Measurements from ENCODE around the gene MOB3B.
"Not testable (repeated sequence)": the region's sequence is repeated elsewhere in the genome, so short reads cannot be mapped to it uniquely, and the experiment has no call there.

MOB3B gene

DNA sequence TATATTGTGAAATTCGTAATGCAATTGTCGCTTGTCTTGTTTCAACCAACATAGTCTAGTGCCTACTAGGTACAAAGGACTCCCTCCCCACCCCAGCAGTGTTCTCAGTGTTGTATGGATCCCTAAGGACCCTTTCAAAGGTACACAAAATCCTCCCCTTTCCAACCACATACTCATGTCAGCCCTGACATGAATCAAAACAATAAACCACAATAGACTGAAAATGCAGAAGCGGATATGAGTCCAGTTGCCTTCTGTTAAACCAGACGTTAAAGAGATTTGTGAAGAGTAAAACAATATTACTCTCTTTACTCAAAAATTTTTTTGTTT lies 87.9 kb downstream of the MOB3B start:
- no peak for FAIRE-seq

DNA sequence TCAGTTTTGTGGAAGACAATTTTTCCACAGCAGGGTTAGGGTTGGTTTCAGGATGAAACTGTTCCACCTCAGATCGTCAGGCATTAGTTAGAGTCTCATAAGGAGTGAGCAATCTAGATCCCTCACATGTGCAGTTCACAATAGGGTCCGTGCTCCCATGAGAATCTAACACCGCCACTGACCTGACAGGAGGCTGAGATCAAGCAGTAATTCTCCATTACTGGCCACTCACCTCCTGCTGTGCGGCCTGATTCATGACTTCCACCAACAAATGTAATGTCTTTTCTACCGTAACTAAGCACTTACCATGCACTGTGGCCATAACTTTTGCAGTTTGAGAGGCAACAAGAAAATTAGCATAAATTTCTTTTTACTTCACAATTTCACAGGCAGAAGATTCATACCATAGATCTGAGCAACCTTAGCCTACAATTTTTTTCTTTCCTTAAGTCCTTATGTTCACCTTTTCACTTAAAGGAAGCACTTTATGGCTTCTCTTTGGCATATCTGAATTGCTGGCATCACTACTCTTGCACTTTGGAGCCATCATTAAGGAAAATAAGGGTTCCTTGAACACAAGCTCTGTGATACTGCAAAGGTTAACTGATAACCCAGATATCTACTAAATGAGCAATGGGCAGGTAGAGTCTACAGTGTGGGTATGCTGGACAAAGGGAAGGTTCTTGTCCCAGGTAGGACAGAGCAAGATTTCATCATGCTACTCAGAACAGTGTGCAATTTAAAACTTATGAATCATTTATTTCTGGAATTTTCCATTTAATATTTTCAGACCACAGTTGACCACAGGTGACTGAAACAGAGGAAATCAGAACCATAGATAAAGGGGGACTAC lies 88.5 kb downstream of the MOB3B start:
- FAIRE-seq, result no peak

DNA sequence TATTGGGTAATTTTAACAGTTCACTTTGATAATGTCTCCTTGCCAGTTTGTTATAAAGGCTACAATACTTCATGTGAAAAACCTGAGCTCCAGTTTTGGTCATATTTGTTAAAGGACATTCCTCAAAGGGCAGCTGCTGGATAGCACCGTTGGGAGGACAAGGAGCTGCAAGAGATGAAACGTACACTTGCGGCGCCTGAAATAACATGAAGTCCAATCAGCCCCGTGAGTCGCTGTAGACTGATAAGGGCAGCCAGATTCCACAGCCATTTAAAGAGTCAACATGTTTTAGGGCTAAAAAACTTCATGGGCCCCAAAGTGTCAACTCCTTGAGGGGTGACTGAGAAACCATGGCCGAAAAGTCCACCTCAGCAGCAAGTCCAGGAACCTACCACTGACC lies 91.1 kb downstream of the MOB3B start:
- FAIRE-seq, result no peak

DNA sequence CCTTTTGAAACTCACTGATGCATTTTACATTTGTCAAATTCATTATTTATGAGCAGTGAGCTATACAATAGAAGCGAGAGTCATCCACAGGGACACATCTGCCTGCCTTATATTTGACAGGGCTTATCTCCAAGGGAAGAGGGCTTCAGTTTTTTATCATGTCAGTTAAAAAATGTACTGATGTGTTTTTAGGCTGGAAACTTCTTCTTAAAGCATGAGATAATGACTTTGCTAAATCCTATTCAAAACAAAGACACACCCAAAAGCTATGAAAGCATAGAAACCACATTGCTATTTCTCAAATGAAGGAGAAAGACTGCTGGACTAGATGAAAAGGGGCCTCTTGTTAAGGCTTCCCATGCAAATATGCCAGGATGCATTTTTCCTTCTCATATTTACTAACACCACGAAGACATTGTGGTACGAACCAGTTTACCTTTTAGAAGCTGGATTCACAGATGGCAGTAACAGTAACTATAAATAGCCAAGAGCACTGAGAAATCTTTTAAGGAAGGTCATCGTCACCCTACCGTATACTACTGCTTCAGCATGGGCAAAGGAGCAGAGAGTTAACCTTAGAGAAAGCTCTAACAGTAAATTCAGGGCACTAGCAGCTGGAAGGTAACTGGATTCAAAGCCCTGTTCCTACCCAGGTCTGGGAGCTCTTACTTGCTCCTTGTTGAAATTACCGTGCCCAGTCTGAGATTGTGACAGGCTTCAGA lies 91.8 kb downstream of the MOB3B start:
- FAIRE-seq, result no peak

DNA sequence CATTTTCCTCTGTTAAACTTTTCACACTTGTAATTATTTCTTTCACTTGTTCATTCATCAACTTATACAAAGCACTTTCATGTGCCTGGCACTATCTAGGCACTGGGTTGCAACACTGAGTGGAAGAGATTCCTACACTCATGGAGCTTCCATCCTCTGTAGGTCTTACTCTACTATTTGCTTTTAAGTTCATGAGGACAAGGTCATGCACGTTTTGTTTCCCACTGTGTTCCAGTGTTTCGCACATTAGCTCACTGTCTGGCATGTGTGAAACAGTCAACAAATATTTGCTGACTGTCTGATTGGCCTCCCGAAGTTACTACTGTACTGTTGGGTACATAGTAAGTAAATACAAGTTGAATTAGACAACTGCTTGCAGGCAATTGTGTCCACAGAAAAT lies 93.4 kb downstream of the MOB3B start:
- FAIRE-seq, result no peak

DNA sequence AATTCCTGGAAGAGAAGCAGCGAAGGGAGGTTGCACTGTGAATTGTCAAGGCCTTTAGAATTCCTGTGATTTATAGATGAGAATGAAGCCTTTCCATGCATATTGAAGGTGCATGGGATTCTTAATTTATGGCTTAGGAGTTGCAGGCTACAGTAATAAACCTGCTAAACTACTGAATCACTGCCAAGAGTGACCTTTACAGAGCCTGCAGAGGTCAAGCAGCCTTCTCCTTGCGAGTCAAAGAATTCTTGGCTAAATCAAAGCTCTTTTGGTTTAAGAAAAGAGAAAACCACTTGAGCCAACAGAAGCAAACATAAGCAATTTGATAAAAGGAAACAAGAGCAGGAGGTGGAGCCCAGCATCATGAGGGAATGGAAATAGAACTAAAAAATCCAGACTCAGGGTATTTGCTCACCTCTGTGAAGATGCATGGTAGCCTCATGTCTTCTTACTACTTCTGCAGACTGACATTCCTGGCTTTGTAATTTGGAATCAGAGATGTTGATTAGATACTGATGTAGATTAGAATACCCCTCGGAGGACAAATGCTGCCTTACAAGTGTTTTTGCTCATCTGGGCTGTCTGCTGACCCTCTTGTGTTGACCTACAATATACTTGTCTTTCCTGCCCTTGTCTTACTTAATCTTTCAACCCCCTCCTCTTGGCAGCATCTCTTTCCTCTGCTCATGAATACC lies 95.8 kb downstream of the MOB3B start:
- no peak for FAIRE-seq

DNA sequence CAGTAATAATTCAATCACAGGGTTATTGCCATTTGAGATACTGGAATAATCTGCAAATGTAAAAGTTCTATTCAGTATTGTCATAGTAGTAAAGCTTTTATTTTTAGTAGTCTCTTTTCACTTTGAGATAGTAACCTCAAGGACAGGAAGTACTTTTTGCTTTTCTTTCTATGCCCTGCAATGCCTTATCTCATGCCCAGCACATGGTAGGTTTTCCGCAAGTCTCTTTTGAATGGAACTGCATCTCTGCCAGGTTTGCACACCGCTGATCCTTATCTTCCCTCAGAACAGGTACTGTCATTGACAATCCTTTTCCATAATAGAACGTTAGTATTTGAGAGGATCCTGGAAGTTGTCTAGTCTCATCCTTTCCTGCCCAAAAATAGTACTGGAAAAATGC lies 97.3 kb downstream of the MOB3B start:
- FAIRE-seq, result no peak

DNA sequence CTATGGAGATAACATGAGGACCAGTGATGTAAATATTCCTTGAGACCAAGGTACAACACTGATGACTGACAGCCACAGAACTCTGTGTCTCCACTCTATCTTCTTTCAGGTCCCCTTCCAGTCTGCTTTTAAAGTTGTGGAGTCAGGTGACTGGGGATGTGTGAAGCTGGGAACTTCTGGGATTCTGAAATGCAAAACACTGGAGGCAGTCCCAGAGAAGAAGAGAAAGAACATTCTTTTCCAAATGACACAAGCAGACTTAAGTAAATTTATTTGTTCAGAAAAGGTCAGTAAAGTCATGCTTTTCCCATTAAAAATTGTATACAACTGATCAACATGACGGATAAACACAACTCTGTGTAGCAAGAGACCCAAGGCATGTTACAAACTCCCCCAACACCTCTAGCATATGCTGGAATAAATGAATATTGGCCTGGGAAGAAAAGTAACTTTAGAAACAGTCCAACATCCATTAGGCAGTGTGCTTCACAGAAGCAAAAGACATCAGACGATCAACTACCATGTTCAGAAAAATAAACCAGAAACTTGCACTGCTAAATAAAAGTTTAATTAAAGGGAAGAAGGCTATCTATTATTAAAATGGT lies 98.0 kb downstream of the MOB3B start:
- no peak for FAIRE-seq

DNA sequence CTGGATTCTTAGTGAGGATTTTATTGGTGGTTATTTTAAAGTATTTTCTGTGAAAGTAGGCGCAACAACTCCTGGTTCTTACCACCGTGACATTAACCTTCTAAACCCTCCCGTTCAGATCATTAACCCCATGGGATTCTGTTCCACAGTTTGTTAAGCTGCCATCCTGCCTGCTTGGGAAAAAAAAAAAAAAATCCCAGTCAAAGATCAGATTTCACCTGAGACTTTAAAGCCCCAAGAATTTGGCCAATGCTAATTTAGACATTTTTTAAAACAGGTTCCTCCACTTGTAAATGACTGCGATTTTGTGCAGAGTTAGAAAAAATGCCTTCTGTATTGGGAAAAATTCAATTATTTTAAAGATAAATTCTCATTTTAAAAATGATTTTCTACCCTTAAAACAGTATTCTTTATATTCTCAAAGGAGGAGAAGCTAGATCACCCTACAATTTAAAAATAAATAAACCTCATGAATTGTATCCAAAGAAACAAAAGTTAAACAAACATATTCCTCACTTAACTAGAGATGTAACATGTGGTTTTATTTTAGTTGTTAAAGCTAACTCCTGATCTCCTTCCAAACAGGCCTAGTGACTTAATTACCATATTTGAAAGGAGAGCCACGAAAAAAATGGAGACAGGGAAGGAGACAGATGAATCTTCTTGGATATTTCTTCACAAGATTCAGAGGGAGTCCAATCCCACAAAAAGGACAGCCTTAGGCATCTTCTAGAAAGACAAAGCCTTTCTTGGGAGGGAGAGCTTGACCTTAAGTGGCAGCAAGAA lies 98.7 kb downstream of the MOB3B start:
- FAIRE-seq, result no peak

DNA sequence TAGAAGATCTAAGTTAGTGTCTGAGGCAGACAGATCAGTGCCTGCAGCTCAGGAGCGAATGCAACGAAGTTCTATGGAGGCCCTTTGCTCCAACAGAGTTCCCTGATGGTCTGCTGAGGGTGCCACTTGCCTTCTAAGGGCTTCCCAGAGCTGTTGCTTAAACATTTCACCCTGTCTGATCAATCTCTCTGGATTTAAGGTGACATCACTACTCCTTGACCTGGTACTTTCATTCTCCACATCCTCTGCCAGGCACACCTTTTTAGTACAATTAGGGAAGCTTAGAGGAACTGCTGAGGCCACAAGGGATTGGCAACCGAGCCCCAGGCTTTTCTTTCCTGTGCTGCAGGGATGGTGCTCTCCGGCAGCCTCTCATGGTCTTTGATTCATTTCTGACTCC lies 99.7 kb downstream of the MOB3B start:
- FAIRE-seq, result no peak

DNA sequence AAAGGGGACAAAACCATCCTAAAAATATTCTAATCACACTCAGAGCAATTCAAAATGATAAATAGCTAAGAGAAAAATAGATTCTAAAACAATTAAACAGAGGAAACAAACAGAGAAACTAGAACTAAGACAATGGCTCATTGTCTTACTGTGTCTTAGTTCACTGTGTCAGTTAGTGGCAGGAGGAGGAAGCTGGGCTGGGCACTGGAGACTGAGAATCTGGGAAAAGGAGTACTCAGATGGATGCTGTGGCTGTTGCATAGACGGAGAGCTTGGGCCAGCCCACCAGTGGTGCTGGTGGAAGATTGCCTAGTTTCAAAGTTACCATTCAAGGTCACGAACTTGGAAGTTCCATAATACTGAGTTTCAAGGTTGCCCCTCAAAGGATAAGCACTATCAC lies 100.2 kb downstream of the MOB3B start:
- FAIRE-seq, result no peak

DNA sequence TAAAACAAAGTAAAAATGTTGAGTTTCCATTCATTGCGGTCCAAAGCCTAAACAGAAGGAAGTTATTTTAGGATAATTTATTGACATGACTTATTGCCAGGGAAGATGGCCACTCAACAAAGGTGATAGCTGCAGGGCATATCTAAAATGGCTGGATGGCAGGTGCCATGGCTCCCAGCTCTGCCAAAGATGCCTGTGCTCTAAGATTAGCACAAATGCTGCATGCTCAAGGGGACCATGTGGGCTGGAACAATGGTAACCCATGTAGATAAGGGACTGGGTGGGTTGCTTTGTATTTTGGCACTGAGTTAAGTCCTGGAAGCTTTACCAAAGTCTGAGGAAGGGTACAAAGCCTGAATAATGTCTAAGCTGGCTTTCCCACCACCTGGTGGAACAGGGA lies 101.1 kb downstream of the MOB3B start:
- no peak for FAIRE-seq

DNA sequence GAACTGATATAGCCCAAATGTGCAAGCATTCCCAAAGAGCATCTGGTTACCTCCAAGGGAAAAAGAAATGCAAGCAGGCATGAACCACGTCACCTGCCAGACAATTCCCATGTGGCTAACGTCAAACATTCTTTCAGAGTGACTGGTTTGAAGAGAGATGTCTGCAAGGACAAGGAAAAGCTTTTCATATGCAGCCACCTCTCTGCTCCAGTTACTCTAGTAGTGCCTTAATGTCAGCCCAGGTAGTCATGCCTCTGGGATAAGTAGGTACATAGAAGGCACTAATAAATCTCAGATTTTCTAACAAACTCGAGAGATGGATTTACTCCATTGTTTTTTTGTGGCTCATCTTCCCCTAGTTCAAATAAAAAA lies 102.4 kb downstream of the MOB3B start:
- no peak for FAIRE-seq

DNA sequence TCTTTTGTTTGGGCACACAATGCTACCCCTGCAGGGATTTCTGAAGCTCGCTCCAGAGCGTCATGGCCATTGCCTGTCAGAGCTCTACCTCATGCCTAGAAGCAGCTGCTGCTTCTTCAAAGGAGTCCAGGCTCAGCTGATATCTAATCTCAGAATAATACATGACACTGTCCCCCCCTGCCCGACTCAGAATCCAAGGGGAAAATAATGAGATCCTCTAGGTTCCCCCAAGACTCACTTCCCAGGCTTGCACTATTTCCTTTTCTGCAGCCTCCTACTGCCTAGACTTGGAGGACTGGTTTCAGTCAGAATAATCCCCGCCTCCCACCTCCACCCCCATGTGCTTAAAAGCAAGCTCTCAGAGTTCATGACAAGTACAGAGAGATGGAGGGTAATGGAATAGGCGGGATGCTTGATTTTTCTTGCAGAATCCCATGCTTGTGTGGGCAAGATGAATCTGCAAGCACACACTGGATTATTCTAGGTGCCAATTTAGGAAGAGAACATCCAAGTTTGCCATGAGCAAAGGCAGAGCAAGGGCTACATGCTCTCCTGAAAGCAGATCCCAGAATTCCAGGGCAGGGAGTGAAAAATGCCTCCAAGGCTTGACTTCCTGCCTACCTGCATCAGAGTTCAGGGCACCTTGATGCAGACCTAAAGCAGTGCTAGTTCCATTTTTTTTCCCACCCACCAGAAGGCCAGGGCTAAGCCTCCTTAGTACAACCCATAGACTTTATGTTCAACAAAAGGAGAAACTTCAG lies 102.9 kb downstream of the MOB3B start:
- FAIRE-seq, result no peak

DNA sequence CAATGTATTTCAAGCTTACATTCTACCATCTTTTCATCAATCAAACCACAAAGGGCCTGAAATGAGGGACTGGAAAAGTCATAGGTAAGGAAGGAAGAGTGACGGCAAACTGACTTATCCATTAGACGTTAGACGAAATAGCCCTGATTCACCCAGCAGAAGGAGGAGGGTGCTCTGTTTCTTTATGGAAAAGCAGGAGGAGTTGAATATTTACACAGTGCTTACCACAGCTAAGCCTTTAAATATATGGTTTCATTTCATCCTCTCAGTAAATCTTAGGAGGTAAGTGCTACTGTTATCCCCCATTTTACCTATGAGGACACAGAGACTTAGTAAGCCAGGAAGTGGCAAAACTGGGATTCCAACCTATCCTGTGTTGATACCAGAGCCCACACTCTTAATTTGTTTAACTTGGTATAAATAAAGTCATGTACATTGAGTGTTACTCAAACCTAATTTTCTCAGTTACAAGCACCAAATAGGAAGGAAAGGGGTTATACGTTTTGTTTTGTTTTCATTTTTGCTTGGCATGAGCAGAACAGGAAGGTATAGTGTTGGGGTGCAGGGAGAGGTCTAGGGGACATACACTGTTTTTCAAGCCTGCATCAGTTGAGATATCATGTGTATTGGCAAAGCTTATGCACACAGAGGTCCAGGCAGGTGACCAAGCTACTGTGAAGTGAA lies 103.6 kb downstream of the MOB3B start:
- no peak for FAIRE-seq

DNA sequence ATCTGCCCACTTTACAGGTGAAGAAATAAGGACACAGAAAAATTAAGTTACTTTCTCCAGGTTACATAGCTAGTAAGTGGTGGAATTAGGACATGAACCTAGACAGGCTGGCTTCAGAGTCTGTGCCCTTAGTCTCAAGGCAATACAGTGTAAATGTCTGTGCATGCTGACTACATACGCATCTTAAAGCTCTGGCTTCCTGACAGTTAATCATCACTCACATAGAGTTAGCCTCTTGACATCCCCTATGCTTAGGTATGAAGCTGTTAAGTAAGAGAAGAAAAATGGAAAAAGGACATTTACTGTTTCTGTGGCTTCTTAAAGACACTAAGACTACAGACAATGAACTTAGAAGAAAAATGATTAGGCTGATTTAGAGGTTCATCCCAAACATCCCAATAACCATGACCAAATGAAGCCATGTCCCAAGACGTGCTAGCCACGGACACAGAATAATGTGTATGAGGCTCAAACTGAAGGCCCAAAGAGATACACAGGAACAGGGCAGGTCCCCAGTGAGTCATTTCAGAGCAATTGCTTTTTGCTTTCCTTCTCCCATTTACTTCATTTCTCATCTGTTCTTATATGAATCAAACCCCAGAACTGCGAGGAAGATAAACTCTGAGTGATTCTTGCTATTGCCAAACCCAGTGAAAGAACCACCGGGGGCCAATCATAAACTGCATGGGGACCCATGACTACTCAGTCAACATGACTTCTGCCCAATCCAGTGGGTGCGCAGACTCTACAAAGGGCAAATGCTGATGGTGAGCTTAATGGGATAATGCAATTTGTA lies 105.5 kb downstream of the MOB3B start:
- FAIRE-seq, result no peak

DNA sequence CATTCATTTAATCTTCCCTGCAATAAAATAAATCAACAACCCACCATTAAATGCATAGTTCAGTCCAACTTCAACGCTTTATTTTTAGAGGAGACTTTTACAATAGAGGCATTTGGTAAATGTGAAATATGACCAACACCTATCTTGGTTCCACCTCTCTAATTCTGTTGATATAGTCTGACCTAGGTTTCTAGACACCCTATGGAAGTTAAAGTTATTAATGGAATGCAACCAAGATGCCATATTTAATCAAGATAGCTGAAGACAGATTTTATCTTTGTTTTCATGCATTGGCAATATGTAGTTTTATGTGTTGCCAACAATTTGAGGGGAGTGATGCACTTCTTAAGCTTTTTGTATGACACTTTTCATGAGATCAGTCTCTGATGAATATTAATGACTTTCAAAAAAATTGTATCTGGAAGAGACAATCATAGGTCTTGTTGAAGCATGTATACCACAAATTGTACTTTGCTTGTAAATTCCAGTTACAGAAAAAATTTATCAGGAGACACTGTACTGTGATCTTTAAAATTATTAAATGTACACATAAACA lies 107.3 kb downstream of the MOB3B start:
- FAIRE-seq, result no peak

DNA sequence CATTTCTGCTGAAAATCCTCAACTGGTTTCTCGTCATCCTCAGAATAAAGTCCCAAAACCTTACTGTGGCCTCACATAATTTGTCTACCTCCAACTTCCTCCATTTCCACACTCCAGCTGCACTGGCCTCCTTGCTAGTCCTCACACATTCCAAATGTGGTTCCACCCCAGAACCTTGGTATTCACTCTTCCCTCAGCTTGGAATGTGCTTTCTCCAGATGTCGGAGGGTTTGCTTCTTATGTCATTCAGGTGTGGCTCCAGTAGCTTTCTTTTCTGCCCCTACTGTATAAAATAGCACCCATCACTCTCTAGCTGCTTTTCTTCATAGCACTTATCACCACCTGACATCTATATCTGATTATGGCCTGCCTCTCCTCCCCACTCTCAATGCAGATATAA lies 108.0 kb downstream of the MOB3B start:
- no peak for FAIRE-seq

DNA sequence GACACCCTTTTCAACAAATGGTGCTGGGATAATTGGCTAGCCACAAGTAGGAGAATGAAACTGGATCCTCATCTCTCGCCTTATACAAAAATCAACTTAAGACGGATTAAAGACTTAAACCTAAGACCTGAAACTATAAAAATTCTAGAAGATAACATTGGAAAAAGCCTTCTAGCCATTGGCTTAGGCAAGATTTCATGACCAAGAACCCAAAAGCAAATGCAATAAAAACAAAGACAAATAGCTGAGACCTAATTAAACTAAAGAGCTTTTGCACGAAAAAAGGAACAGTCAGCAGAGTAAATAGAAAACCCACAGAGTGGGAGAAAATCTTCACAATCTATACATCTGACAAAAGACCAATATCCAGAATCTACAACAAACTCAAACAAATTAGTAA lies 110.1 kb downstream of the MOB3B start:
- not testable (repeated sequence) for FAIRE-seq

DNA sequence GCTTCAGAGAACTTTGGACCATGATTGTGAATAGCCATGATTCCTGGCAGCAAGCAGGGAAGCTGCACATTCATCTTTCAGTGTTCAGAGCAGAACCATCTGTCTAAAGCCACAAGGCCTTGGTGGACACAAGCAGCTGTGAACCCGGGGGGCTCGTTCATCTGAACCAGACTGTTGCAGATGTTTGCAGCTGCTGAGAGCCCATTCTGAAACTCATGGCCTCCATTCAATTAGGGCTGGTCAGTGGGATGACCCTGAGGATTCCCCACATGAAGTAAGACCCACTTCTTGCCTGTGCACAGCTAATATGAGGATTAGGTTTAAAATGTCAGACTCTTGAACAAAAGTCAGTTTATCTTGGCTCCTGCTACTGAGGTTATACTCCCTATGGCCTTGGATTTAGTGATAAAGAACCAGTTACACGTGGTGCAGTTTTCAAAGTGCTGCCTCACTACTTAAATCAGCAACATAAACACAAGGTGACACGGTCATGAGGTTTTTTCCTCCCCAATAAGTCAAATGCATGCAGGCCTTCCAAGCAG lies 115.3 kb downstream of the MOB3B start:
- no peak for FAIRE-seq

All from A204.1 (cell line).